Sciatic nerve (tissue), 2 donors: ENCODE measurements around the gene DEPDC1B. TPM values are rescaled to one million over a fixed set of nuclear protein-coding genes. Genes with fewer than 3 reads are reported as not detected.
"Not testable (repeated sequence)": the region's sequence is repeated elsewhere in the genome, so short reads cannot be mapped to it uniquely, and the experiment has no call there.

Experiments
- ATAC-seq: fragments of 200-7000 bp; cut with Tn5 transposase; one replicate; pipeline ENCODE4 v1.9.1; 2020; ENCODE audit warnings: mild to moderate bottlenecking, moderate library complexity
- DNase-seq: peaks from one replicate; pipeline ENCODE4 v3.0.0-alpha.2; 2020; ENCODE audit warnings: low spot score
- intact Hi-C: fragments of 100-400 bp; cut with DNase I; formaldehyde crosslinking; loops from one replicate; pipeline ENCODE4 v1.14.2; 2022
- total RNA-seq: library from RNA; stranded (reverse); fragmentation: NEBNext Ultra II Directional; extraction: Animal tissue kit (Norgen Biotek cat#: 25700); gene quantifications from one replicate; pipeline ENCODE4 v1.2.1, GENCODE V29; 2021
- donor health status: DM: no; HTN: no; CAD: no.
- donor health status: DM: no; HTN: no; CAD: no.

The DEPDC1B gene
- 9.8 TPM for total RNA-seq

GRCh38 chr5:60699609-60700415, at the start of gene DEPDC1B:
DEPDC1B (minus strand) TSS chr5:60700166; CDS start chr5:60700093, 73 bp downstream.
- DNase-seq (peak; percentile 89), ATAC-seq (peak; percentile 97)
- intact Hi-C loops = no loop called here

- no peak for DNase-seq
- intact Hi-C loops = no loop called here
- no peak for ATAC-seq
Measured at GRCh38 chr5:60744682-60745081, 44.7 kb upstream of the DEPDC1B start.

GRCh38 chr5:60743511-60744314, 43.7 kb upstream of the DEPDC1B start:
- no peak for DNase-seq
- ATAC-seq = no peak
- intact Hi-C loops = no loop called here

DNA sequence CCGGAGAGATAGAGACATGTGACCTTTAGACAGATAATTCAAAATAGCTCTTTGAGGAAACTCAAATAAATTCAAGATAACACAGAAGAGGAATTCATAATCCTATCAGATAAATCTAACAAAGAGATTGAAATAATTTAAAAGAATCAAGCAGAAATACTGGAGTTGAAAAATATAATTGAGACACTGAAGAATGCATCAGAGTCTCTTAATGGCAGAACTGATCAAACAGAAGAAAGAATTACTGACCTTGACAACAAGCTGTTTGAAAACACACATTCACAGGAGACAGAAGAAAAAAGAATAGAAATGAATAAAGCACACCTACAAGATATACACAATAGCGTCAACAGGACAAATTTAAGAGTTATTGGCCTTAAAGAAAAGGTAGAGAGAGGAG, 40.4 kb upstream of the DEPDC1B start:
- DNase-seq = no peak

DNA sequence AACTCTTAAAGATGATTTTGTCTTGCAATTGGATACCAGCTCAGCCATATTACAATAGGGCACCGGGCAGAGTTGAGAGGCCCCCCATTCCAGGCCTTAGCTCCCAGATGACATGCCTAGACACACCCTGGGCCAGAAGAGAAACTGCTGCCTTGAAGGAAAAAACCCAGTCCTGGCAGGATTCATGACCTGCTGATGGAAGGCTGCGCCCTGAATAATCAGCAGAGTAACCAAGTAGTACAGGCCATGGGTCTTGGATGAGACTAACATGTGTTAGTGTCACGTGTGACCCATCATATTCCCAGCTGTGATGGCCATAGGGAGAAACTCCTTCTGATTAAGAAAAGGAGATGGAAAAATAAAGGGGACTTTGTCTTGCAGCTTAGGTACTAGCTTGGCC, 39.0 kb upstream of the DEPDC1B start:
- DNase-seq = no peak
- no peak for ATAC-seq
- intact Hi-C loops = no loop called here

More for the DNA sequence above, 40.4 kb upstream of the DEPDC1B start:
- intact Hi-C loops = no loop called here
- ATAC-seq = no peak

DNA sequence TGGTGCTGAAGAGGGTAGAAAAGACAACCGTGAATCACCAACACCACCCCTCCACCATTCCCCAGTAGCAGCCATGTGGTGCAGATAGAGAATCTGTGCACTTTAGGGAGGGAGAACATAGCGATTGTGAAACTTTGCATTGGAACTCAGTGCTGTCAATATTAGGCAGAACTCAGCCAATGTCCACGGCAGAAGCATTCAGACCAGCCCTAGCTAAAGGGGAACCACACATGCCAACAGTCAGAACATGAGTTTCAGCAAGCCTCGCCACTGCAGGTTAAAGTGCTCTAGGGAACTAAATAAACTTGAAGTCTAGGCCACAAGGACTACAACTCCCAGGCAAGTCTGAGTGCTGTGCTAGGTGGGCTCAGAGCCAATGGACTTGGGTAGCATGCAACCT, 38.5 kb upstream of the DEPDC1B start:
- no peak for DNase-seq
- no peak for ATAC-seq
- intact Hi-C loops = no loop called here

- ATAC-seq, intact Hi-C loops, DNase-seq: not testable (repeated sequence)
Measured at GRCh38 chr5:60730858-60731257, 30.9 kb upstream of the DEPDC1B start.

DNA sequence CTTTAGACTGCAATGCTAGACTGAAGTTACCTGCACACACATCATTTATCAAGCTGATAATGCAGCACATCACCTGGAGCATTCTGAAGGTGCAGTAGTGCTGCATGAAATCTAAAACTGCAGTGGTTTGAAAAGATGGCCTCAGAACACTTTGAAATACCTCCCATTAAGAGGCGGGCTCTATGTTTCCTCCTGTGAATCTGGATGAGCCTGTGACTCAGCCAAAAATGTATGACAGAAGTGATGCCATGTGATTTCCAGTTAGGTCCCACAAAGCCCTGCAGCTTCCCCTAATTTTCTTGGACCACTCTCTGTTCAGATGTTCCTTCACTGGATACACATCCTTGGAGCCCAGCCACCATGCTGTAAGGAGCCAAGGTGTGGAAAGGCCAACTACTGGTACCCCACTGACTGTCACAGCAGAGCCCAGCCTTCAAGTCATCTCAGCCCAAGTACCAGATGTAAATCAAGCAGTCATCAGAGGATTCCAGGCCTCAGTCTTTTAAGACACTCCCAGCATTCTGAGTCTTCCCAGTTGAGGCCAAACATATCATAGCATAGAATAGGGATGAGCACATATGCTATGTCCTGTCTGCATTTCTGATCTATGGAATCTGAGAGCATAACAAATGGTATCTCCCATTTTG, 27.2 kb upstream of the DEPDC1B start:
- no peak for ATAC-seq
- intact Hi-C loops = no loop called here
- DNase-seq = no peak

DNA sequence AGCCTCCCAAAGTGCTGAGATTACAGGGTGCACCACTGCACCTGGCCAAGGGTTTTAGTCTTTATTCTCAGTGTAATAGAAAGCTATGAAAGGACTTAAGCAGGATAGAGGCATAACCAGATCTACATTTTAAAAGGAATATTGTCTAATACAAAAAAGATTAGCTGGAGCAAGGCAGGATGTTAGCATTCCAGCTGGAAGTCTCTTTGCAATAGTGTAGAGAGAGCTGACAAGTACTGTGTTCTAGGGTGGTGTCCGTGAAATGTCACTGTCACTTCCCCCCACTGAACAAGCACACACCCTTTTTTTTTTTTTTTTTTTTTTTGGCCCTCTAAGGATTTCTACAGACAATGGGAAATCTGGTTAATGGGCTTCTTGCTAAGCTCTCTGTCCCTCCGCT, 24.2 kb upstream of the DEPDC1B start:
- ATAC-seq = no peak
- no peak for DNase-seq
- intact Hi-C loops = no loop called here

DNA sequence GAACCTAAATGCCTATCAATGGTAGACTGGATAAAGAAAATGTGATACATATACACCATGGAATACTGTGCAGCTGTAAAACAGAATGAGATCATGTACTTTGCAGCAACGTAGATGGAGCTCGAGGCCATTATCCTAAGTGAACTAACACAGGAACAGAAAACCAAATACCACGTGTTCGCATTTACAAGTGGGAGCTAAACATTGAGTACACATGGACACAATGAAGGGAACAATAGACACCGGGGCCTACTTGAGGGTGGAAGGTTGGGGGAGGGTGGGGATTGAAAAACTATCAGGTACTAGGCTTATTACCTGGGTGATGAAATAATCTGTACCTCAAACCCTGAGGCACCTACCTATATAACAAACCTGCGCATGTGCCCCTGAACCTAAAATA, 22.4 kb upstream of the DEPDC1B start:
- DNase-seq (no peak), ATAC-seq (no peak)
- intact Hi-C loops = no loop called here

DNA sequence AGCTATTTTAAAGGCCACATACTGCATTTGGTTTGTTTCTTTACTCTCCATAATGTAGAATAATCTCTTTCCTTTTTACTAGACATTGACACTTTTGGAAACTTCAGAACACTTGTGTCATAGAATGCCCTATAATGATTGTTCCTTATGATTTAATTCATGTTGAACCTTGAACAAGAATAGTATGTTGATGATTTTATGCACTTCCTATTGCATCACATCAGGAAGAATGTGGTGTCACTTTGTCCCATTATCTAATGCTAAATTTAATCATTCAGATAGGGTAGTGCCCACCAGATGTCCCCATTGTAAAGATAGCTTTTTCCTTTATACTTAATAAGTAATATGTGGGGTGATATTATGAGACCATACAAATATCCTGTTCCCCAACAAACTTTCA, 19.4 kb upstream of the DEPDC1B start:
- ATAC-seq = no peak
- intact Hi-C loops = no loop called here
- no peak for DNase-seq

- ATAC-seq = no peak
- DNase-seq = no peak
- intact Hi-C loops = no loop called here
Measured at GRCh38 chr5:60718166-60718892, 18.4 kb upstream of the DEPDC1B start.

DNA sequence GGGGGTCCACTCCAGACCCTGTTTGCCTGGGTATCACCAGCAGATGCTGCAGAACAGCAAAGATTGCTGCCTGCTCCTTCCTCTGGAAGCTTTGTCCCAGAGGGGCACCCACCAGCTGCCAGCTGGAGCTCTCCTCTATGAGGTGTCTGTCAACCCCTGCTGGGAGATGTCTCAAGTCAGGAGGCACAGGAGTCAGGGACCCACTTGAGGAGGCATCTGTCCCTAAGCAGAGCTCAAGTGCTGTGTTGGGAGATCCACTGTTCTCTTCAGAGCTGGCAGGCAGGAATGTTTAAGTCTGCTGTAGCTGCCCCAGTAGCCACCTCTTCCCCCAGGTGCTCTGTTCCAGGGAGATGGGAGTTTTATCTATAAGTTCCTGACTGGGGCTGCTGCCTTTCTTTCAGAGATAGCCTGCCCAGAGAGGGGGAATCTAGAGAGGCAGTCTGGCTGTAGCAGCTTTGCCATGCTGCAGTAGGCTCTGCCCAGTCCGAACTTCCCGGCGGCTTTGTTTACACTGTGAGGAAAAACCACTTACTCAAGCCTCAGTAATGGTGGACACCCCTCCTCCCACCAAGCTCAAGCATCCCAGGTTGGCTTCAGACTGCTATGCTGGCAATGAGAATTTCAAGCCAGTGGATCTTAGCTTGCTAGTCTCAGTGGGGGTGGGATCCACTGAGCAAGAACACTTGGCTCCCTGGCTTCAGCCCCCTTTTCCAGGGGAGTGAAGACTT, 15.4 kb upstream of the DEPDC1B start:
- ATAC-seq, intact Hi-C loops, DNase-seq: not testable (repeated sequence)

- no peak for ATAC-seq
- intact Hi-C loops = no loop called here
- DNase-seq = no peak
Measured at GRCh38 chr5:60712950-60713349, 13.0 kb upstream of the DEPDC1B start.

DNA sequence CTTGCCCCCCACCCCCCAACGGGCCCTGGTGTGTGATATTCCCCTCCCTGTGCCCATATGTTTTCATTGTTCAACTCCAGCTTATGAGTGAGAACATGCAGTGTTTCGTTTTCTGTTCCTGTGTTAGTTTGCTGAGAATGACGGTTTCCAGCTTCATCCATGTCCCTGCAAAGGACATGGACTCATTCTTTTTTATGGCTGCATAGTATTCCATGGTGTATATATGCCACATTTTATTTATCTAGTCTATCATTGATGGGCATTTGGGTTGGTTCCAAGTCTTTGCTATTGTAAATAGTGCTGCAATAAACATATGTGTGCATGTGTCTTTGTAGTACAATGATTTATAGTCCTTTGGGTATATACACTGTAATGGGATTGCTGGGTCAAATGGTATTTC, 11.9 kb upstream of the DEPDC1B start:
- ATAC-seq, DNase-seq, intact Hi-C loops: not testable (repeated sequence)

DNA sequence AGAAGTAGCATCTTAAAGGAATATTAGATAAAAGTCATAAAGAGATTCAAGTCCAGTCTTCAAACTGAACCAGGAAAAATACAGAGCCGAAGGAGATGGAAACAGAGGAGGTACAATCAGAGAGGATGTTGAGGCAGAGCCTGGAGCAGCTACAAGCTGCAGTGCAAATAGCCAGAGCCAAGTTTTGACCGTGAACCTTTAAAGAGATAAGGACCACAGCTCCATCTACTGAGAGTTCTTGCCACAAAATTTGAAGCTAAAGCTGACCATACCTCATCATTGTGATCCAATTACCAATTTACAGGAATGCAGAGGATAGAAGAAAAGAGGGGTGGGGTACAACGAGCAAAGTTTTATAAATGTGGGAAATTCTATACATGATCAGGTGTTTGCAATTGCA, 10.4 kb upstream of the DEPDC1B start:
- no peak for ATAC-seq

DNA sequence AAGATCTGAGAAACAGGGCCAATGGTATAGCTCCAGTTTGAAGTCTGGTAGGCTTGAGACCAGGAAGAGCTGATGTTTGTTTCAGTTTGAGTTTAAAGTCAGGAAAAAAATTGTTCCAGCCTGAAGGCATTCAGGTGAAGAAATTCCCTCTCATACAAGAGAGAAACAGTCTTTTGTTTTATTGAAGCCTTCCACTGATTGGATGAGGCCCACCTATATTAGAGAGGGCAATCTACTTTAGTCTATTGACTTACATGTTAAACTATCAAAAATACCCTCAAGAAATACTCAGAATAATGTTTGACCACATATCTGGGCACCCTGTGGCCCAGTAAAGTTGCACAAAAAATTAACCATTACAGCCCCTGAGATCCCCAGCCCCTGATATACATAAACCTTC, 5.2 kb upstream of the DEPDC1B start:
- ATAC-seq (no peak), DNase-seq (no peak)
- intact Hi-C loops = no loop called here

More for the DNA sequence above, 10.4 kb upstream of the DEPDC1B start:
- intact Hi-C loops = no loop called here
- no peak for DNase-seq

DNA sequence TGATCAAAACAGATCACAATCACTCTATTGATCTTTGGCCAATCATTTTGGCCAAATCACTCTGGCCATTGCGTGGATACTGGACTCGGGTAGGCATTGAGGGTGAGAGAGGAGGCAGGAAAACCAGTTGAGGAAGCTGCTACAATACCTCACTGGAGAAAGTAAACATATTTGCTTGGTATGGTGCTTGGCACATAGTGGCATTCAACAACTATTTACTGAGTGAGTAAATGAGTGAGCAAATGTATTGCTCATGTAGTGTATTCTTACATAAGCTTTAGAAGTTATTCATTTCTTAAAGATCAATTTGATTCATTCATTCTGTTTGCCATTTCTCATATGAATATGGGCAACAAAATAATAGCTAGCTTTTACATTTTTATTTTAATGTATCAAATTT, 4.0 kb upstream of the DEPDC1B start:
- no peak for DNase-seq
- no peak for ATAC-seq
- intact Hi-C loops = no loop called here
